GM18517 (cell line): ENCODE data around the gene PDGFRB.

Experiments
- ATAC-seq: cut with Tn5 transposase; IDR thresholded peaks from one replicate; pipeline ENCODE4 v1.9.1; 2021; ENCODE audit warnings: mild to moderate bottlenecking, moderate library complexity; ENCODE audit not compliant: unreplicated experiment

The PDGFRB gene

DNA sequence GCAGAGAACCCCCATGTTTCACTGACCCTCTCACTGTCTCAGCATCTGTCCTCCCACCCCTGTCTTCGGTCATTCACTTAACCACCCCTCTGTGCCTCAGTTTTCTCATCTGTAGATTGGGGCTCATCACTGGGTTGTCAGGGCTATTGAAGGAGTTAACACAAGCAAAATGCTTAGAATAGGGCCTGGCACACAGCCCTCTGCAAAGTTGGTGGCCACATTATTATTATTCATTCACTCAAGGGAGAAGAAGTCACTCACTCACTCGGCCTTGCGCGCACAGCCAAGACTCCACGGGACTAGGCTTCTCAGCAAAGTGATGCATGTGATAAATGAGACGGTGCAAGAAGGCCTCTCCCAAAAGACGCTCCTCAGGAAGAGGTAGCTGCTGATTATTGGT, 8.0 kb downstream of the PDGFRB start:
- ATAC-seq = no peak

DNA sequence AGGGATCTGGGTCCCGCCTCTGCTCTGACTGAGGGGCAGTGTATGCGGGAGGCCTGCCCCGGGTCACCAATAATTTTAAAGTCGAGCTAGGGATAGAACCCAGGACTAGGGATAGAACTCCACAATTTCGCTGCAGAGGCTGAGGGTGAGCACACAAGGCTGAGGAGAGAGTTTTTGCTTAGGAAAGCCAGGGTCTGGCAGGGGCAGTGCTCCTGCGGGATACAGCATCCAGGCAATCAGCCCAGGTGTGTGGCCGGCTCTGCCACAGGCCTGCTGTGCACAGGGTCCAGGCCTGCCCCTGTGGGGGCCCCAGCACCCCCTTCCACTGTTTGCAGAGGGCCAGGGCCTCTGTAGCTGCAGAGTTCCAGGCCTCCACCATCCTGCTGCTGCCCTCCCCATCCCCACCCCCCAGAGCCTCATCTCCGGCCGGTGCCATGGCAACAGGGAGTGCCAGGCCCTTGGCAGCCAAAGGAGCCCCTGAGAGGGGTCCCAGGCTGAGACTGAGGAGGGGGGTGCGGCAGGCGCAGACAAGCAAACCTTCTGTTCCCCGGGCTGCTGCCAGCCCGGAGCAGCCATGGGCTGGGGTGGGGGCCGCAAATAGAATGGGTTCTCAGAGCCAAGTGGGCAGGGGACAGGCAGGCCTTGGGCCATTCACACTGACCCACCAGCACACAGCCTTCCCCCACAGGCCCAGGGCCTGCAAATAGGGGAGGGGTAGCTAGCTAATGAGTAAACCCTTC, 8.6 kb downstream of the PDGFRB start:
- no peak for ATAC-seq

DNA sequence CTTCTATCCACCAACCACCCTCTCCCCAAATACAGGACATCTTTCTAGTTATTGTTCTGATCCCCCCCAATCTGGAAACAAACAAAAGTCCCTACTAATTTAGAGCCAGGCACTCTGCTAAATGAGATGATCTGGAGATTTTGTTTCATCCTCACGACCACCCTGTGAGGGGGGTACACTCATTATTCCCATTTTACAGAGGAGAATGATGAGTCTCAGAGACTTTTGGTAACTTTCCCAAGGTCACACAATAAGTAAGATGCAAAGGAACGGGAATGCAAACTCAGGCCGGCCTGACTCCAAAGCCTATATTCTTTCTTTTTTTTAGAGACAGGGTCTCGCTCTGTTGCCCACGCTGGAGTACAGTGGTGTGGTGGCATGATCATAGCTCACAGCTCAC, 9.4 kb downstream of the PDGFRB start:
- no peak for ATAC-seq

DNA sequence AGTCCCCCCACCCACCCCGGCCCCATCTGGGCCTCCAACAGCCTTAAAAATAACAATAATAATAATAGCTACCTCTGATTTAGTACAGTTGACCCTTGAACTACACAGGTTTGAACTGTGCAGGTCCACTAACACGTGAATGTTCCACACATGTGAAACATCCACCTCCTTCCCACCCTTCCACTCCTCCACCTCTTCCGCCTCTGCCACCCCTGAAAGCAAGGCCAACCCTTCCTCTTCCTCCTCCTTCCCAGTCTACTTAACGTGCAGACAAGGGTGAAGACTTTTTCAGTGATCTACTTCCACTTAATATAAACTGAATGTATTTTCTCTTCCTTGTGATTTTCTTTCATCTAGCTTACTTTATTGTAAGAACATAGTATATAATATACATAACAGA, 10.8 kb downstream of the PDGFRB start:
- ATAC-seq = no peak

- ATAC-seq = no peak
Observed at GRCh38 chr5:150144246-150144801, 11.3 kb downstream of the PDGFRB start.

GRCh38 chr5:150143350-150144245, 12.0 kb downstream of the PDGFRB start:
- ATAC-seq = no peak

DNA sequence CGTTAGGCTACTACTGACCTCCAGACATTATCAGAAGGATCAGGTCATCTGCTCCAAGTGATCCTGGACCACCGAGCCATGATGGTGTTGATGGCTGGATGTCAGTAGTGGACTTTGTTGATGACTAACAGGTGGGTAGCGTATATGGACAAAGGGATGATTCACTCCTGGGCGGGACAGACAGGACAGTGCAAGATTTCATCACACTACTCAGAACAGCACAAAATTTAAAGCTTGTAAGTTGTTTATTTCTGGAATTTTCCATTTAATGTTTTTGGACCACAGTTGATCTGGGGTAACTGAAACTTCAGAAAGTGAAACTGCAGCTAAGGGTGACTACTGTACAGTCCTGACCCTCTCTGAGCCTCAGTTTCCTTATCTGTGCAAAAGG, 12.7 kb downstream of the PDGFRB start:
- no peak for ATAC-seq

DNA sequence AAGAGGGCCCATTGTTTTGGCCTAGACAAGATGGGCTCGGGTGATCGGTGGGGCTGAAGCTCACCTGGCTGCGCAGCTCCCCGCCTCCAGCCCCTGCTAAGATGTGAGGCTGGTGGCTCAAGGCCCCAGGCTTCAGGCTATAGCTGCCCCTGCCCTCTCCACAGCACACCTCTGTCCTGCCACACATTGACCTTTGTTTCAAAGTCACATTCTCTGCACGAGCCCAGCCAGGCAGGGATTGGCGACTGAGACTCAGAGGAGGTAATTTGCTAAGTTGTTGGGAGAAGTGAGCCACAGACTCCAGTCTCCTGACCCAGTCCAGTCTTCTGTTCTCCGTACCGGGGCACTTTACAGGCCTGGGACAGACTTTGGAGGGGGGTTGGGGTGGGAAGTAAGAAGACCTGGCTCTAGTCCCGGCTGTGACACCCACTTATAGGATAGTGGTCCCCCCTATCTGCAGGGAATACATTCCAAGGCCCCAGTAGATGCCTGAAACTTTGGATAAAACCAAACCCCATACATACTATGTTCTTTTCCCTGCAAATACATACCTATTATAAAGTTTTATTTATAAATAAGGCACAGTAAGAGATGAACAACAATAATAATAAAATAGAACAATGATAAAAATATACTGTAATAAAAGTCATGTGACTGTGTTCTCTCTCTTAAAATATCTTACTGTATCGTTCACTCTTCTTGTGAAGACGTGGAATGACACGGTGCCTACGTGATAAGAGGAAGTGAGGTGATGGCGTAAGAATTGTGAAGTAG, 13.3 kb downstream of the PDGFRB start:
- ATAC-seq = no peak

GRCh38 chr5:150141544-150142184, 14.0 kb downstream of the PDGFRB start:
- ATAC-seq = no peak

DNA sequence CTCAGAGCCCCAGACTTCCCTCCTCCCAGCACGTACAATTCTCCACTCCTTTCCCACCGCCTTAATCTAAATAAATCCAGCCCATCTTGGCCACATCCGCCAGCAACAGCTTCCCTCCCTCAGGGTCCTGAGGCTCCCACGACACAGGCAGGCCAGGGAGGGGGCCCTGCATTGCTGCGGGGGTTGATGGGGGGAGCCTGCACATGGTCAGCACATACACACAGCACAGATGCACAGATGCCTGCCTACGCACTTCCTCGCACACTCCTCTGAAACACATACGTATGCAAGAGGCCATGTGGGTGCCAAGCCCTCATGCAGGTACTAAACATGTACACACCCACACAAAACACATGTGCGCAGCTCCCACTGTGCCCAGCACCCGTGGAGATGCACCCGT, 14.8 kb downstream of the PDGFRB start:
- ATAC-seq = no peak

DNA sequence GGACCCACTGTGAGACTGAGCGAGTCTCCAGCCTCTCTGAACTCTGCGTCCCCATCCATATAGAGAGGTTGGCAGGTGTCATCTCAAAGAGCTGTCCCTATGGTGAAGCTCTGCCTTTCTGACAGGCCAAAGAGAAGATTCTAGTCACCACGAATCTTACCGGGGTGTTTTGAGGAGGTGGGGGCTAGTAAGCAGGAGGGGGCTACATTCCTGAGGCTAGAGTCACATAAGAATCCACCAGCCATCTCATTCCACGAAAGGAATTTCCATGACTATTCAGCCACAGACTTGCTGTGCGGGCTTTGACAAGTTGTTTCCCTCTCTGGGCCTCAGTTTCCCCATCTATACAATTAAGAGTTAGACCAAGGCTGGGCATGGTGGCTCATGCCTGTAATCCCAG, 16.3 kb downstream of the PDGFRB start:
- no peak for ATAC-seq

- ATAC-seq = no peak
Observed at GRCh38 chr5:150138551-150139265, 16.9 kb downstream of the PDGFRB start.

DNA sequence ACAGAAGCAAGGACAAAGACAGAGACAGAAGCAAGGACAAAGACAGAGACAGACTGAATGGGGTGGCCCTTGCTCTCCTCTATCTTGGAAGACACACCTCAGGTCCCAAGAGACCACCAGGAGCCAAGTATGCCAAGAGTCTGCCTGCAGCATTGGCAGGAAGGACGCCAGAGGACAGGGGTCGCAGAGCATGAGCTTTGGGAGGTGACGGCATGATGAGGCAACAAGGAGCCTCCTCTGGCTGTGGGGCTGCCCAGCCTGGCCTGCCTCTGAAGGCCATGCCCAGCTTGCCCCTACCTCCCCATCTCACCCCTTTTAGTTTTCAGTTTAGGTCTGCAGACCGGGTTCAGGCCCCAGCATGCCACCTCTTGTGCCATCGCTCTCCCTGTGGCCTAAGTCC, 17.6 kb downstream of the PDGFRB start:
- ATAC-seq = no peak

- ATAC-seq = no peak
Observed at GRCh38 chr5:150137168-150137957, 18.3 kb downstream of the PDGFRB start.

DNA sequence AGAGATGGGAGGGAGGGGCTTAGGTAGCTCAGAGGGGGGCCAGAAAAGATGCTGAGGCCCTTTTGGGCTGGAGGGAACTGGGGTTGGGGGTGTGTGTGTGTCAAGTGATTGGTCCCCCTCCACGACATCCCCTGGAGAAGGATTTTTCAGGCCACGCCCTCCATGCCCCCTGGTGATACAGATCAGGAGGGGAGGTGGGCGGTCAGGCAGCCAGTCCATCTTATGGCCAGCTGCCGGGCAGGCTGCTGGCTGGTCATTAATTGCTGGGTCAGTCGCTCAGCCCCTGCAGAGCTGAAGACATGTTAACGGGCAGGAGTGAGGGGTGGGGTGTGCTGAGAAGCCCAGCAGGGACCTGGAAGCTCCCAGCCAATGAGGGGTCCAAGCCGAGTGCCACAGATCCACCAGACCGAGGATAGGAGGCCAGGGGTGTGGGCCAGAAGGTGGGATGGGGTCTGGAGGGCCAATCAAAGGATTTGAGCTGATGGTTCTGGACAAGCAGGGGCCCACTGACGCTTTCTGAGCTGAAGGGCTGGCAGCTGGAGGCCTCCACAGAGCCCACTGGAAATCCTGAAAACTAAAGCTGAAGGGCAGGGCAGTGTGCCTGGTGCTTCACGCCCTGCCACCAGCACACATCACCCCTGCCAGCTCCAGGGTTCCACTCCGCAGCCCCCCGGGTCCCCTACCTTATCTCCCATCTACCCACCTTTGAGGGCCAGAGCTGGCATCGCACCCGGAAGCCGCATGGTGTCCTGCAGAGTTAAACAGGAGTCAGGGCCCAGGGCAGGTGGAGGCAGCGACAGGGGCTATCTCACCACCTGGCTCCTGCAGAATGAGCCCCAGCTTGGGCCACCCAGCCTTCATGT, 19.1 kb downstream of the PDGFRB start:
- no peak for ATAC-seq

DNA sequence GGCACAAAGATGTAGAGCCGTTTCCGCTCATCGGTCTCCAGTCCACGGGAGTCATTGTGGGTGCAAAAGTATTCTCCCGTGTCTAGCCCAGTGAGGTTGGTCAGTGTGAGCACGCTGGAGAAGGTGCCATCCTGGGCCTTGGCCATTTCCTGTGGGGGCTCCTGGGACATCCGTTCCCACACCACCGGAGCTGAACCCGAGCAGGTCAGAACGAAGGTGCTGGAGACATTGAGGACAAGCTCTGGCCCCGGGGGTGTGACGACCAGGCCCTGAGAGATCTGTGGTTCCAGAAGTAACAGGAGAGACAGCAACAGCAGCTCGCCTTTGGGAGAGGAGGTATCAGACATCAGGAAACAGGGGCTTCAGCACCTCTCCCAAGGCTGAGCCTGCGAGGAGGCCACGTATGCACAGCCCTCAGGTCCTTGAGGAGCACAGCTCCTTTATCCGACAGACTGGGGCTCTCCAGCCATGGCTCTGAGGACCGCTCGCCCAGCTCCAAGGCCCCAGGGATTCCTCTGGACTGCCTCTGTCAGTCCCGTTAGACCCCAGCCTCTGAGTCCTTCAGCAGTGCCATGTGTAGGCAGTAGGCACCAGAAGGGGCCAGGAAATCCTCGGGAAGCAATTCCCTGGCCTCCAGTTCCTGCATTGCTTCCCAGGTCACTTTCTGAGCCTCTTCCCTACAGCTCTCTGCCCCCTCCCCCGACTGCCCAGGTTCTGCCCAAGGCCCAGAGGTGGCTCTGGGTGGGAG, 19.9 kb downstream of the PDGFRB start:
- no peak for ATAC-seq

- no peak for ATAC-seq
Observed at GRCh38 chr5:150134198-150134588, 21.5 kb downstream of the PDGFRB start.
